Epithelial cell of proximal tubule (primary cell): Measurements from ENCODE around the gene PFDN5. TPM values are rescaled to one million over a fixed set of nuclear protein-coding genes. Genes with fewer than 3 reads are reported as not detected.
"Not testable (repeated sequence)": the region's sequence is repeated elsewhere in the genome, so short reads cannot be mapped to it uniquely, and the experiment has no call there.

Experiments used
- DNase-seq: peaks from one replicate; pipeline ENCODE4 v3.0.0-alpha.2; 2011; ENCODE audit warnings: low read depth
- H3K4me3 ChIP-seq: 2 replicates; pipeline ENCODE4 v1.5.1; 2011; ENCODE audit warnings: low read depth, mild to moderate bottlenecking, low read length
- total RNA-seq: library from RNA; depleted of rRNA; stranded (reverse); fragments of >200 nt; gene quantifications from 2 replicates; pipeline ENCODE4 v1.2.3, GENCODE V29; 2015
- TF ChIP-seq, protein P1 (sequence below): conservative IDR thresholded peaks from 2 replicates; pipeline ENCODE4 v1.5.1; 2012; ENCODE audit warnings: low read depth, mild to moderate bottlenecking, low read length

Gene PFDN5
- total RNA-seq, 1 donor from 2014 or later = 443 TPM

DNA sequence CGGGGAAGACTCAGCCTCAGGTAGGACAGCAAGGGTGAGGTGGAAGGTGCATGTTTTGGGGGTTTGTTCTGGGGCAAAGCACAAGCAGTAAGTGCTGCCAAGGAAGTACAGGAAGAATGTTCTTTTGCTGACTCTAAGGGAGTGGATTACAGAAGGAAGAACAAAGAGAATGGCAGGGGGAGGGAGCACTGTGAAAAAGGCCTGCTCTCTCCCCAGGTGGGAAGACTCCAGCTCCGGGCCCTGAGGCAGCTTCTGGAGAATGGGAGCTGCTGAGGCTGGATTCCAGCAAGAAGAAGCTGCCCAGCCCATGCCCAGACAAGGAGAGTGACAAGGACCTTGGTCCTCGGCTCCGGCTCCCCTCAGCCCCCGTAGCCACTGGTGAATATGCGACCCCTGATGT is 7.0 kb upstream of the PFDN5 start:
- TF ChIP-seq, protein P1, sequence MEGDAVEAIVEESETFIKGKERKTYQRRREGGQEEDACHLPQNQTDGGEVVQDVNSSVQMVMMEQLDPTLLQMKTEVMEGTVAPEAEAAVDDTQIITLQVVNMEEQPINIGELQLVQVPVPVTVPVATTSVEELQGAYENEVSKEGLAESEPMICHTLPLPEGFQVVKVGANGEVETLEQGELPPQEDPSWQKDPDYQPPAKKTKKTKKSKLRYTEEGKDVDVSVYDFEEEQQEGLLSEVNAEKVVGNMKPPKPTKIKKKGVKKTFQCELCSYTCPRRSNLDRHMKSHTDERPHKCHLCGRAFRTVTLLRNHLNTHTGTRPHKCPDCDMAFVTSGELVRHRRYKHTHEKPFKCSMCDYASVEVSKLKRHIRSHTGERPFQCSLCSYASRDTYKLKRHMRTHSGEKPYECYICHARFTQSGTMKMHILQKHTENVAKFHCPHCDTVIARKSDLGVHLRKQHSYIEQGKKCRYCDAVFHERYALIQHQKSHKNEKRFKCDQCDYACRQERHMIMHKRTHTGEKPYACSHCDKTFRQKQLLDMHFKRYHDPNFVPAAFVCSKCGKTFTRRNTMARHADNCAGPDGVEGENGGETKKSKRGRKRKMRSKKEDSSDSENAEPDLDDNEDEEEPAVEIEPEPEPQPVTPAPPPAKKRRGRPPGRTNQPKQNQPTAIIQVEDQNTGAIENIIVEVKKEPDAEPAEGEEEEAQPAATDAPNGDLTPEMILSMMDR = no peak
- H3K4me3 ChIP-seq = no peak overlapping the region
- no peak for DNase-seq

DNA sequence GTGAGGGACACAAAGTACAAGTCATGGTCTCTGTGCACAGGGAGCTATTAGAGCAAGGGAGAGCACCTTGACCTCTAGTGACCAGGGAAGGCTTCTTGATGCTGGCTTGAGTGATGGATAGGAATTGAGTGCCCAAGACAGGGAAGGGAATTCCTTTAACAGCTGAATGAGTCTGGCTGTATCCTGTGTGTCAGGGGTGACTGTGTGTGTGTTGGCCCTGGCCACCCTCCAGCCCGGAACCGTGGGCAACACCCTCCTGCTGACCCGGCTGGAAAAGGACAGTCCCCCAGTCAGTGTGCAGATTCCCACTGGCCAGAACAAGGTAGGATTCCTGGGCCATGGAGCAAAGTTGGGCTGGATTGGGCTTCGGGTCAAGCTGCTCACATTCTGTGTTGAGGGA is 5.5 kb upstream of the PFDN5 start:
- TF ChIP-seq, protein P1 = no peak
- DNase-seq = no peak
- H3K4me3 ChIP-seq = no peak overlapping the region

DNA sequence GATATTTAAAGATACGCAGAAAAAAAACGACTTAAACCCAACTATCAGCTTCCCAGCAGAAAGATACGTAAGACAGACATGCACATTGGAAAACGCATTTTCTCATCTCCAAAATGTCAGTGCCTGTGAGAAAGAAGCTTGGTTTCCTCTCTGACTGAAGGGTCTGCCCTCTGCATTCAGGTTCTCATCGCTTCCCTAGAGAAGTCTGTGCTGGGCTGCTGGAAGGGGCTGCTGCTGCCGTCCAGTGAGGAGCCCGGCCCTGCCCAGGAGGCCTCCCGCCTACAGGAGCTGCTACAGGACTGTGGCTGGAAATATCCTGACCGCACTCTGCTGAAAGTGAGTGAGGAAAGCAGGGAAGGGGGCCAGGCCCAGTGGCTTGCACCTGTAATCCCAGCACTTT is 4.7 kb upstream of the PFDN5 start:
- TF ChIP-seq, protein P1 = no peak
- no peak overlapping the region for H3K4me3 ChIP-seq
- no peak for DNase-seq

DNA sequence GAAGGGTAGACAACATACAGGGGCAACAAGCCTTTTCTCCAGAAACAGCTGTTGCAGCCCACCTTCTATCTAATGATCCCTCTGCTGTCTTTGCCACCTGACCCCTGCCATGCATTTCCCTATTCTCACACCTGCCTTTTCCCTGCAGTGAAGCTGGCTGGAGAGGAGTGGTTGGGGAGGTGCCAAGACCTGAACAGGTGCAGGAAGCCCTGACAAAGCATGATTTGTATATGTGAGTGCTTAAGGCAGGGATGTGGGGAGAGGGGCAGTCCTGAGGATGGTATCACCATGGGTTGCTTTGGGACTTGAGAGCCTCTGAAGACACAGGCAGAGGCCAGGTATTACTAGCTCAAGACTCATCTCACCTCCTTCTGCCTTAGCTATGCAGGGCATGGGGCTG is 2.9 kb upstream of the PFDN5 start:
- TF ChIP-seq, protein P1 = no peak
- no peak for DNase-seq
- H3K4me3 ChIP-seq = no peak overlapping the region

DNA sequence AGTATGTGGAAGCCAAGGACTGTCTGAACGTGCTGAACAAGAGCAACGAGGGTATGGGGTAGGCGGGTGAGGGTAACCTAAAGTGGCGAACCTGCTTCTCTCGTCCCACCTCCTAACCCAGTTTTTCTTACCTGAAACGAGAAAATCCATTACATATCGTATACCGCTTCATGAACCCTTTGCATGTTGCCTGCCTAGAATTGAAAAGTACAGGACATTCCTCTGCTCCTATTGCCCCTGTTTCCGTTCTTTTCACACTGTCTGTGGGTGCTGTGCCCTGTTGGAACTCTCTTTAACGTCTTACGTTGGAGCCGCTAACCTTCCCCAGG is 513 bp downstream of the PFDN5 start:
- TF ChIP-seq, protein P1 = no peak
- no peak for DNase-seq
- peak overlapping the region; percentile 60 for H3K4me3 ChIP-seq

DNA sequence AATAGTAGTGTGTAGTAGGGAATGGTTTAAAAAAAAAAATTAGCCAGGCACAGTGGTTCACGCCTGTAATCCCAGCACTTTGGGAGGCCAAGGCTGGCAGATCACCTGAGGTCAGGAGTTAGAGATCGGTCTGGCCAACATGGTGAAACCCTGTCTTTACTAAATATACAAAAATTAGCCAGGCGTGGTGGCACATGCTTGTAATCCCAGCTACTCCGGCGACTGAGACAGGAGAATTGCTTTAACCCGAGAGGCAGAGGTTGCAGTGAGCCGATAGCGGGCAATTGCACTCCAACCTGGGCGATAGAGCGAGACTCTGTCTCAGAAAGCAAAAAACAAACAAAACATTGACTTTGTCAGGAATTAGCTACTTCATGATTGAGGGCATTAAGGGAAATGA is 1.8 kb downstream of the PFDN5 start:
- DNase-seq, H3K4me3 ChIP-seq: not testable (repeated sequence)

DNA sequence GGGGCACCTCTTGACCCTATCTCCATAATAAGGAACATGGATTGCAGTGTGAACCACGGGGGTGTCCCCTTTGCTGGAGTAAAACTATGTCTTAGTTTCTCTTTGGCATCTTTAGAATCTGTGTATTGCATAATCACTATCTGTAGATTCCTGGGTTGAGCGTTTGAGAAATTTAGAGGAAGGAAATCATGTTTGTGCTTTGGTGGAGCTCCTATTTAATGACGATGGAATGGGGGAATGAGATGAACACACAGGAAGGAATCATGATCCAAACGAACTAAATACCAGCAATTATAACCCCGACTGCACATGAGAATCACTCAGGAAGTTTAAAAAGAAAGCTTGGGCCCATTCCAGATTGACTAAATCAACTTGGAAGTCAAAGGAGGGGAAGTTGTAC is 2.8 kb downstream of the PFDN5 start:
- no peak for DNase-seq
- TF ChIP-seq, protein P1 = no peak
- no peak overlapping the region for H3K4me3 ChIP-seq

DNA sequence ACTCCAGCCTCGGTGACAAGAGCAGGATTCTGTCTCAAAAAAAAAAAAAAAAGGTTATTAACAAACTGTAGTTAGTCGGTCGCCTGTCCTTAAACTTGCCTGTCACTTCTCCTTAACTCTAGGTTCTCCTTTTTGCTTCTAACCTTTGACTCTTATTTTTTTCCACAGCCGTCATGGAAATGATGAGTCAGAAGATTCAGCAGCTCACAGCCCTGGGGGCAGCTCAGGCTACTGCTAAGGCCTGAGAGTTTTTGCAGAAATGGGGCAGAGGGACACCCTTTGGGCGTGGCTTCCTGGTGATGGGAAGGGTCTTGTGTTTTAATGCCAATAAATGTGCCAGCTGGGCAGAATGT is 3.7 kb downstream of the PFDN5 start:
- DNase-seq = no peak
- TF ChIP-seq, protein P1 = no peak
- H3K4me3 ChIP-seq = peak overlapping the region; percentile 94
